NCI-H2227 treated with DMSO at 0.1 percent for 48 hours (cell line): ENCODE results near the gene HOXB2.

Source experiments
- DNase-seq: peaks from one replicate; lab custom pipeline; 2025; lab: John Stamatoyannopoulos, UW

The HOXB2 gene

DNA sequence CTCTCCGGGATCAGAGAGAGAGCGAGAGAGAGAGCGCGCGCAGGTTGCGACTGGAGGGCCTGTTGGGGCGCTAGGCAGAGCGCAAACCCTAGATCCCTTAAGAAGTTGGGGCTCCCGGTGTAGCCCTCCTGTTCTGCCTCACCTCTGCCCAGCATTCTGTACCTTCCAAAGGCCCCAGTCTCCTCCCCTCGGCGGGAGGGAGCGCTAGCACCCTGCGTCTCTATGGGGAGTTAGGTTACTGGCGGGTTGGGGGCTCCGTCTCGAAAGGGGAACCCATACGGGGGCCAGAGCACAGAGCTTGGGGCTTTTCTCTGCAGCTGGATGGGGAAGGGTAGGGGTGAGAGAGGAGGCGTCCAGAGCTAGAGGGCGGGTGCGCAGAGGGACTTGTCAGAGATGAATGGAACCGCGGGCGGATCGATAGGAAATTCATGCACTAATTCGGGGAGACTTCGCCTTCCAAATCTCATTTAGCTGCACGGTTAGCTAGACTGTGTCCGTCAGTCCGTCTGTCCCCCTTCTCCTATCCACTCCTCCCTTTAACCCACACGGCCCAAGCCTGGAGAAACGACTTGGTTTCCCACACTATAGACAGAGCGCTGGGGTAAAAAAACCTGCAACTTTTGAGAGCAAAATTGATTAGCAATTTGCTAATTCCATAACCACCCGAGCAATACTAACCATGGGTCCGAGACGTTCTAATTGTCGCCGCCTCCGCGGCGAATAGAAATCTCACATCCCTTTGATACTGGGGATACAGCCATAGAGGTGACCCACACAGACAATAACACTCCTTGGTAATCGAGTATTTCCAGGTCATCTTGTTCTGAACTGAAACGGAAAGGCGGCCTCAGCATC is 33.9 kb upstream of the HOXB2 start:
- DNase-seq = no peak

DNA sequence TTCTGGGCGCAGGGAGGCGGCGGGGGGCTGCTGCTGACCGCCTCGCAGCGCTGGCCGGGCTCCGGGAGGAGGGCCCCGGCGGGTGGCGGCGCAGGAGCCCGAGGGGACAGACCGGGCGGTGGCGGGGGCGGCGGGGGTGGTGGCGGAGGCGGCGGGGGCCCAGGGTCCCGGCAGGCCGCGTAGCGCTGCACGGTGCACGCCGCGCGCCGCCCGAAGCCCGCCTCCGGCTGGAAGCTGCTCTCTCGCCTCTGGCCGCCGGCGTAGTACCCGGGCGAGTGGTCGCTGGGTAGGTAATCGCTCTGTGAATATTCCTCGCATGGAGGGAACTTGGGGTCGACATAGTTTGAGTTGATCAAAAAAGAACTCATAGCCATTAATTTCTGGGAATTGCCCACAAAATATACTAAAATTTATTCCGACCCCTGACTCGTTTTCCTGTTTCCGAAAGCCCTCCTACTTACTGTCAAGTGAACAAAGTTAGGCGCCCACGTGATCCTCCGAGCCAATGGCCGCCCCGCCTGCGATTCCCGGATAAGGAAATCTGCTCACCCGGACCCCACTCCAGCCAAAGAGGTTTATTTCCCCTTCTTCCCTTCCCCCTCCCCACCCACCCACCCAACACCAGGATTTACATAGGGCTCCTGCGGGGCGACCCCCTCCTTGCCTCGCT is 33.2 kb upstream of the HOXB2 start, which contains the start of gene HOXB4:
Gene HOXB4, minus strand, starts transcription at position 405 of the 670 bp plus-strand sequence. Its CDS starts 31 bp downstream, at position 374.
- peak; percentile 65 for DNase-seq

DNA sequence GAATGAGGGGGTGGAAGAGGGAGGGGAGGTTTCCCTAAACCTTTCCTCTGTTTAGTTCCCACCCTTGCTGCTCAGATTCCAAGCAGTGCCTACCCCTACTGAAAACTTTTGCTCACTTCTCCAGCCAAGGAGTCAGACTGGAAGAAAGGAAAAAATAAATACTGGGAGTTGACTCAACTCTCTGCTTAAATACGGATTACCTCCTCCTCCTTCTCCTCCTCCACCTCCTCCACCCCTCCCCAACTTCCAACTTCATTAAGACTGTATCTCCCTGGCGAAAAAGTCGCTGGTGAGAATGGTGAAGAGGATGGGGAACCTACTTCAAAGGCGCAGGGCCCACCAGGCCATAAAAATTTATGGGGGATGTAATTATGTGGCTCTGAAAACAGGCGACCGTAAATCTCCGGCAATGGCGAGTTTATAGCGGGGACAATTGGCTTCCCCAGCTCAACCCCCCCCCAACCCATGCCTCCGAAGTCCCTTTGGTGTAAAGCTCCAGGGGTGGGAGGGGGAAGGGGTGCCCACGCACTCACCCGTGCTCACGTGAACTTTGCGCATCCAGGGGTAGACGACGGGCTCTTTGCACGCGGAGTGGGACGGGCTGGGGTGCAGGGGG is 32.5 kb upstream of the HOXB2 start:
- DNase-seq = no peak

DNA sequence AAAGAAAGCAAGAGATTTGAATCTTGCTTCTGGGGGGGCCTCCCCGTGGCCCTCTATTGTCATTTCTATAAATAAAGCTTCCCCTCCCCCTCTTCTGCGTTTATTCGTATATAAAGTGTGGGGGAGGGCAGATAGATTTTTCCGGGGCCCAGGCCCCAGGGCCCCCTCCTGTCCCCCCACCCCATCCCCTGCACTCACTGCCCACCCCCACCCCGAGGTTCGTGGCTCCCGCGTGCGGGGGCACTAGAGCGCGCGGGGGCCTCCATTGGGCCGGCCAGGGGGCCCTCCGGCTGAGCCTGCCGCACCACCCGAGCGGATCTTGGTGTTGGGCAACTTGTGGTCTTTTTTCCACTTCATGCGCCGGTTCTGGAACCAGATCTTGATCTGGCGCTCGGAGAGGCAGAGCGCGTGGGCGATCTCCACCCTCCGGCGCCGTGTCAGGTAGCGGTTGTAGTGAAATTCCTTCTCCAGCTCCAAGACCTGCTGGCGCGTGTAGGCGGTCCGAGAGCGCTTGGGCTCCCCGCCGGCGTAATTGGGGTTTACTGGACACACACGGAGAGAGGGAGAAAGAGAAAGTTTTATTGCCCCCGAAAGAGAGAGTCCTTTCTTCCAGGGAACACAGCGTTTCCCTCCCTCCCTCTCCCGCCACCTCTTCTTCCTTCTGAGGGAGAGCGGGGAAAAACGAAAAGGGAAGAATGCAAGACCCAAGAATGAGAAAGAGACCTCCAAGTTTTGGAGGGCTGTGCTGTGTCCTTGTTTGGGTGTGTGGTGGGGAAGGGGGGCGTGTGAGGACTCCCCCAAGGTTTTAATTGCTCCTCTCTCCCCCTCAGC is 31.8 kb upstream of the HOXB2 start:
- no peak for DNase-seq

DNA sequence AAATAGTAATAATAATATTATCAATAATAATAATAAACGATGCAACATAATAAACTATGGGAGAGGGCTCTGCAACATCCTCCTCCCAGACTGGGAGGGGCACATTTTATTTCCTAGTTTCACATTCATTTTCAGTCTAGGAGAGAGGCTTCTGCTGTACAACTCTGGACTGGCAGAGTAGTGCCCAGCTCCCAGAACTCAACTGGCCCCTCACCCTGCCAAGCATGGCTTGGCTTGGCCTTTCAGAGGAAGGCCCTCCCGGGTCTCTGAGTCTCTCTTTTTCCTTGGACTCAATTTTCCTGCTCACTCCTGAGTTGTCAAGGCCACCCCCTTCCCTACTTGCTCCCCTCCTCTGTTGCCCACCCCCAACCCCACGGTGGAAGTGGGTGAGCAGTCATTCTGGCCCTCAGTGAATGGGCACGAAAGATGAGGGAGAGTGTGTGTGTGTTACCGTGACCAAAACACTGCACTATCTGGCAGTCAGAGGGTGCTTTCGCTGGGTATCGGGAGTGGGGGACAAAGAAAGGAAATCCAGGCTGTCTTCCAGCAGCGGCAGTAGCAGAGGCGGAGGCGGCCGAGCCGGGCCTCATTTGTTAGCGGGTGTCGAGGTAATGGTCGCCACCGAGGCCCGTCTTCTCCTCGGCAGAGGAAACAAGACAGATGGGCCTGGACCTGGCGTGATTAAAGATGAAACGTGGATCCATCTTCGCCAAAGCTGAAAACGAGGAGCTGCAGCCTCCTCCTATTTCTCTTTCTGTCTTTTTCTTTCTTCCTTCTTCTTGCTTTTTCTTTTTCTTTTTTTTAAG is 31.0 kb upstream of the HOXB2 start:
- DNase-seq = no peak

DNA sequence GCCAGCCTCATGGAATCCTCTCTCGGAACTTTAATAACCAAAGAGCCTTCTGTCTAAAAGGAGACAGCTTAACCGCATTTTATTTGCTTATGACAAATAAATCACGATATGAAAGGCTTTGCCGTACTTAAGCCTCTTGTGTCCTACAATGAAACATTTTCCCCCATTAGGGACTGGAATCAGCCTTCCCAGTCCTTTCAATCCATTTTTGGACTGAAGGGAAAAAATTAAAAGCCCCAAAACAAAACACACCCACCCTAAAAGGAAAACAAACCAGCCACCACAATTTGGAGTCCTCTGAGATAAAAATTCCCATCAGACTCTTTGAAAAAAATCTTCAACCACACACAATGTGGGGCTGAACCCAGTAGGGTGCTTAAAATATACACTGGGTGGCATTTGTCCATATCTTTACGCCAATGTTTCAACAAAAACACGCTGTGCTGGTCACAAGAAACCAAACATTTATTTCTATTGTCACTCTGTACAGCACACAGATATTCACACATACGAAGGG is 30.2 kb upstream of the HOXB2 start:
- DNase-seq = no peak

DNA sequence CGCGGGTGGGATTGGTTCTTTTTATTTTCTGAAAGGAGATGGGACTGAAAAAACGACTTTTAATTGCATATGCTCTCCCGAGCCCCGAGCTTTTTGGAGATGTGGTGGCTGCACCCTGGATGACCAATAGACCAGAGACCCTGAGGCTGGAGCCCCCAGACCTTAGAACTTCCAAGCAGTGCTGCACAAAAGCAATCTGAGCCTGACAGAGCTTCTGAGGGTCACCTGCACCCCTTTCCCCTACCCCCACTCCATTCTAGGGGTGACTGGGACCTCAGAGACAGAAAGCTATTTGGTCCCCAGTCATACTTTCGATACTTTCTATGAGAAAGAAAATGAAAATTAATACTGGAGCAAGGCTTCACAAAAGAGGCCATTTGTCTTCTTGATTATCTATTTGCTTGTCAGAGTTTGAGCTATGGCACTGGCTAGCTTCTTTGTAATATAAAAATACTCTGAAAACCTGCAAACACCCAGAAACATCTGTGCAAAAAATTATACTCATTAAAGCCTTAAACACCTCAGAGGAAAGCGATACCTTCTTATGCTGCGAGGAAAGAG is 29.7 kb upstream of the HOXB2 start:
- no peak for DNase-seq

DNA sequence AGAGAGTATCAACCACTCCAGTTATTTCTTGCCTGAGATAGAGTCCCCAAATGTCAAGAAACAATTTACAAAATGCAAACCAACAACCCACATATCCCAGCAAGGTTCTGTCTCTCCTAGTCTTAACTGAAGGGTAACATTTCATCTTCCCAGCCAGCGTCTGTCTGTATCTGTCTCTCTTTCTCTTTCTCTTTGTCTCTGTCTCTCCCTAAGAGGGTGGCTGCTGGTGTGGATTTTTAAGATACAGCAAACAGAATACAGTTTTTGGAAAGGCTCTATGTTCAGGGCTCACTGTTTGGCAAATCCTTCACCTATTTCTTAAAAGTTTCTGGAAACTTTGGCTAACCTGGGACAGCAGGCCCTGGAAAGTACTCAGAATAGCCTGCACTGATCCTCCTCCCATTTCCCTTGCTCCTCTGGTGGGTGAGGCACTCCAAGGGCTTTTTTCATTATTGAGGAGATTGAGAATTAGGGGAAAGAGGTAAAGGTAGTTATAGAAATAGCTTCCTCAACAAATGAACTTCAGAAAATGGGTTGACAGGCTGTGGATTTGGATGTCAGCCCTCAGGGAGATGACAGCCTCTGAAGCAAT is 27.0 kb upstream of the HOXB2 start:
- DNase-seq = no peak

DNA sequence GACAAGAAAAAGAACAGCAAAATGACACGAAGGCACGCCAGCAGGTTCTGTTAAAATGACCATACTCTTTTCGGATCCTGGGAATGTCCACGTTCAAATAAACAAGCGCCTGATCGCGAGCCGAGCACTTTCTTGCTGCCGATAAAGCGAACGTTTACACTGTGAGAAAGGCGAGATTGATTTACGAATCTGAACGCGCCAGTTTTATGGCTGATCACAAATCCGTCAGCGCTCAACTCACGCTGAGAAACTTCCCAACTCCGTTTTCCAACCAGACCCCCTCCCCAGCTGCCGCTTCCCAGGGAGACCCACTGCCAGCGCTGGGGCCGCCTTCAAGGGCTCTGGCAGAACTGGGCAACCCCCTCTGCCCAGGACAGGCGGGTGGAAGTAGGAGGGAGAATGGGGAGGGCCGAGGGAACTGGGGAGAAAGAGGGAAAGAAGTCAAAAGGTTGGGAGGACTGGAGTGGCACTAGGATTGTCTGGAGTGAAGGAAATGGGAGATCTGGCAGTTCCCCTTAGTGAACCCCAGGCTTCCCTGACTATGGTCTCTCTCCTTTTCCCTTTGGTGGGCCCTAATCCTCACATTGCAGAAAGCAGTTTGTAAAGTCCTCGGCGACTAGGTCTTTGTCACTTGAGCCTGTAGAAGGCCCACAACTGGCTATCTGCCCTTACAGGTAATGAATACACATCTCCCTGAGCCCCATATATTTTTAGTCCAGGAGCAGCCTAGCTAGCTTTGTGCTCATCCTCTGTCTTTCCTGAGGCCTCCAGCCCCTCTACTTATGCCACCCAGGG is 26.3 kb upstream of the HOXB2 start:
- no peak for DNase-seq

DNA sequence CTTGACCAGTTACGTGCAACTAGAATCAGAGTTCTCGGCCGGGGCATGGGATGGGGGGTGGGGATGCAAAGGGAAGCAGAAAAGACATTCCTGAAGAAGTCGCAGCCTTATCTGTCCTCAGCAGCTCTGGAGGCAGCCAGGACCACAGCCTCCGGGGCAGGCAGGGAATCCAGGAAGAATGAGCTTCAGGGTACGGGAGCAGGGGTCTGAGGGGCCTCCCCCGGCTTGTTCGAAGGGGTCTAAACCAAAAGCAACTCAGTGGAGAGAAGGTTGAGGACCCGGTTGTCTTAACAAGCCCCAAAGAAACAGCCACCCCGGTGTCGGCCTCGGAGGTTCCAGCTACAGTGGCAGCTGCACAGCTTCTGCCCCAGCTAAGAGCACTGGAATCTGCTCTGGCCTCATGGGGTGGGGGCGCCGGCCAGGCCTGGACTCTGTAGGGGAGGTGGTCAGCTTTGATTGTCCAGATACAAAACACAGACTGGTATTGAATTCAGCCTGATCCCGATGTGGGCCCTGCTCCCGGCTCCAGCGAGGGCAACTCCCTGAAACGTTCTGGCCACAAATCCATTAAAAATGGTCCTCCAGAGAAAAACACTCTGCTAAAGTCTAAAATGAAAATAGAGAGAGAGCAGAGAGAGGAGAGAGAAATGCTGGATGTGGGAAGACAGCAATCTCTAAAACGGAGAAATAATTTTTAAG is 25.6 kb upstream of the HOXB2 start:
- no peak for DNase-seq

DNA sequence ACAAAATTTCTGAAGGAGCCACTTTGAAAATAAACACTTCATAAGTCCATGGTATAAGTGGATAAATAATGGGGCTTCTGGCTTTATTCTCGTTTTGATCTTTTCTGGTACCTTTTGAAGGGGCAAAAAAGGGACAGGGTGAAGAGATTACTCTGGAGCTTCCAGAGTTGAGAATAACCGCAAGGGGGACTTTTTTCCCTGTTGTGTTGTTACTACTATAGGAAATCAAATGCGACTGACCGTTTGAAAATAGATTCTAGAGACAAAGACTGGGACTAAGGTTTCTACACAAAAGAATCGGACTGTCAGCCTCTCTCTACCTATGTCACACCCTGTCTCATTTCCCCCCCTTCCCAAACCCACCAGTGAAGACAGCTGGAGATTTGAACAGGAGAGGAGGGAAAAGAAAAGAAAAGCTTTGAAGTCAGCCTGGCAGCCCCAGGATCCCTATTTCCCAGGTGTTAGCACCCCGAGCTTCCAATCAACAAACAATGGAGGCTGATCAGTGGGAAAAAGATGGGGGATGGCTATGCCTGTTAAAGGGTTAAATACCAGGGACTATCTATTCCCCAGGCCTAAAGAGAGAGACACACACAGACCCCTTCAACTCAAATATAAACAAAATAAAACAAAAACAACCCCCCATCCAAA is 24.9 kb upstream of the HOXB2 start:
- no peak for DNase-seq

DNA sequence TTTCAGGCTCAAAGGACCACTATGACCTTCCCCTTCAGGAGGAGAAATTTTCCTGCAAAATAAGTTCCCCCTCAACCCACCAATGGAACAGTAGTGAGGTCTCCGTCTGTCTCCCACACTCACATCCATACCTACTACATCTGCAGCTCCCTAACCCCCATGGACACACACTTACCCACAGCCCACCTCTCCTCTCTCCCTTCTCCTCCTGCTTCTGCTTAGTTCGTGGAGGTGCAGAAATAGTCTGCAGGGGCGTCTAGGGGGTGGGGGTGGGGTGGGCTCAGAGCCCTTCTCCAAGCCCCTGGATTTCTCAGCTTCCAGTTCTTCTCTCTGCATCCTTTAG is 24.3 kb upstream of the HOXB2 start:
- DNase-seq = no peak

DNA sequence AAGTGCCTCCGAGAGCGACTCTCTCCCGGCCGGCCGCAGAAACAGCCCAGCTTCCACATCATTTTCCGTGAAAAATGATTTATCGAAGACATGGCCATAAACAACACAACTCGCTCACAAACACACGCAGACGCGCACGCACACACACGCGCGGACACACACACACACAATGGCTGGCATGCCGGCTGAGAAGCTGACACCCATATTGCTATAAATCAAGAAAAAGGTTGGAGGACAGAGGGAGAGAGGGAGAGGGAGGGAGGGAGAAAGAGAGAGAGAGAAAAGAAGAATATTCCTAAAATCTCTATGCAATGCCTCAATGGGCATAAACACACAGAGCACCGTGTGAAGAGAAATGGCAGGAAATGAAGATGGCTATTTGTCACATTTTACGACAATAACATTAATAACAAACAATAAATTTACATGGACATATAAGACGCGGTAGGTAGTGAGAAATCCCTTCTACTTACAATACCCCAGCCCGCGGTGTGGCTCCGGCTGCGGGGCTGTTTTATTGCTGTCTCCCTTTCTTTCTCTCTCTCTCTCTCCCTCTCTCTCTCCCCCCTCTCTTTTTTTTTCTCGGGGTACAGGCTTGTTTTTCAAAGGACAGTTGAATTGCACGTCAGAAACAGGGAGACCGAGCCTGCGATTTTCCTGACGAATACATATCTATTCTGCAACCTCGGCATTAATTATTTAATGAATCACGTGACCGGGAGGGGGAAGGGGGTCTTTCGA is 23.8 kb upstream of the HOXB2 start:
- no peak for DNase-seq

DNA sequence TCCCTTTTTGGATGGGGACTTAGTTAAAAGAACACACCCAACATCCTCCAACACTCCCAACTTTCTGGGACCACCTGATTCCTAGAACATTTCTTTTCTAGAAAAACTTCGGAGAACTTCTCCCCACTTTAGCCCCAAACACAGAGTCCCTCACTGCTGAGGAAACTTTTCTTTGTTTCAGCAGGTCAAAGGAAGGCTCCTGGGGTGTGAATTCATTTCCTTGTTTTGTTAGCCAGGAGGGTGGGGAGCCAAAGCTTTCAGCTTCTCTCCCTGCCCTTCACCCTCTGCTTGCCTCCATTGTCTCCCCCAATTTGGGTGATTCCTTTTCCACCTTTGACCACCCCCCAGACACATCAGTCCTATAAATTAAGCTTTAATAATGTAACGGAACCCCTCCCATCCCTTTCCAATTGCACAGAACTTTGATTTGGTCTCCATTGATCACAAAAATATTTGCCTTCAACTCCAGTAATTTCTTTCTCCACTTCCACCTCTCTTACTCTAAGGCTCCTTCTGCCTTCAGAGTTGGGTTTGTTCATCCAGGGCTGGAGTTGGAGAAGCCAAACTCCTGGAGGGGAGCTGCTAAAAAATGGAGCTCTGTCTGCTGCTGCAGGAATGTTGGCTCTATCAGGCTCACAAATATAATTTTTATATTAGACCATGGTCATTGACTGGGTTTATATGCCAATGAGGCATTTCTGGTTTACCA is 22.9 kb upstream of the HOXB2 start:
- no peak for DNase-seq

DNA sequence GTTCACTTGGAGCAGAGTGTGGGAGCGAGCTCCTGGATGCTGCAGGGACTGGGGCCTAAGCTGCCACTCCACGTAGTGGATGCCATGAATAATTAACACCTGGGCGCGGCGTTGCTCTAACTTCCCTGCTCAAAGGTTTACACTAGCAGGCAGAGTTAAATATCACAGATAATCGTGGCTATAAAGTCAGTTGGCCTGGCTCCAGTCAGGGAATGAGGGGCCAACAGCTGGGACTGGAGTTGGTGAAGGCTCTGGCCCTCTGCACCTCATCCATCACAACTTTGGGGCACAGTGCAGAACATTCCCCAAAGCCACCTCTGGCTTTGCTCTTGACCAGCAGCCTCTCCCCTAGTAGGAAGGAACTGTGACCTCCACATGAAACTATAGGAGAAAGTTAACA is 22.3 kb upstream of the HOXB2 start:
- no peak for DNase-seq

DNA sequence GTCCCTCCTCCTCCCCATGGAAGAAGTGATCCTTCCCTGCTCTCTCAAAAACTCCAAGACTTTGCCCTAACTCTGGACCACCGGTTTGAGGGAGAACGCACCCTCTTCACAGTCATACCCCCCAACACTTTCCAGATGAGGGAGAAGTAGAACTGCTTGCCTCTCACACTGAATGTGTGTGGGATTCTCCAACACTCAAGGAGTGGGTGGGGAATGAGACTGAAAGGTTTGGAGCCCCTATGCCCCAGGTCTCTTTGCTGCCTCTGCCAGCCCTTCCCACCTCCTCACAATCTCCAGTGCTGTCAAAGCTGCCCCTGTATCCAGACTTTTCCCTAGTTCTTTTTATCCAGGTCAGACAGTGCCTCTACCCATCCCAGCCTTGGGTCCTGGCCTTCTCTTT is 21.8 kb upstream of the HOXB2 start:
- DNase-seq = no peak
